CD4-positive, alpha-beta T cell (primary cell): ENCODE measurements around the gene NGF. TPM values are rescaled to one million over a fixed set of nuclear protein-coding genes. Genes with fewer than 3 reads are reported as not detected.

Experiments used
- ATAC-seq: fragments of 200-7000 bp; cut with Tn5 transposase; one replicate; pipeline ENCODE4 v1.10.0; 2022; ENCODE audit warnings: mild to moderate bottlenecking; ENCODE audit not compliant: poor library complexity
- CTCF ChIA-PET: fragments of 350-600 bp; sonication (Branson Sonifier 250); formaldehyde crosslinking; loops from one replicate; lab custom pipeline; 2021; ENCODE audit warnings: antibody characterized with exemption, inconsistent platforms; lab: Charles Lee
- POLR2A ChIA-PET: fragments of 350-600 bp; sonication (Branson Sonifier 250); formaldehyde crosslinking; loops from one replicate; lab custom pipeline; 2021; ENCODE audit warnings: antibody characterized with exemption, inconsistent platforms; lab: Charles Lee
- DNase-seq, 14 experiments: peaks; one replicate each; pipeline ENCODE4 v3.0.0-alpha.2; 2013 to 2020; ENCODE audit warnings: mixed read lengths in 2 of 14
- H3K27ac ChIP-seq, 2 donors: one replicate each; pipeline versions ENCODE4 v1.5.1 to v1.7.0; 2013; ENCODE audit warnings: low read length in 2 of 2, low read depth in 1 of 2, mild to moderate bottlenecking in 1 of 2
- H3K27me3 ChIP-seq, 2 experiments: 1 replicate in 1 of 2; 2 replicates in 1 of 2; pipeline versions ENCODE4 v1.6.1 to v1.7.0; 2013; ENCODE audit warnings: low read length in 2 of 2, control low read depth in 1 of 2, mild to moderate bottlenecking in 1 of 2, moderate library complexity in 1 of 2; ENCODE audit not compliant: insufficient read depth in 2 of 2, control insufficient read depth in 1 of 2
- H3K36me3 ChIP-seq: one replicate; pipeline ENCODE4 v1.6.1; 2013; ENCODE audit warnings: low read length, control low read depth; ENCODE audit not compliant: insufficient read depth
- H3K4me1 ChIP-seq: one replicate; pipeline ENCODE4 v1.6.1; 2013; ENCODE audit warnings: low read length, control low read depth; ENCODE audit not compliant: insufficient read depth
- H3K4me3 ChIP-seq: one replicate; pipeline ENCODE4 v1.5.1; 2013; ENCODE audit warnings: mild to moderate bottlenecking, low read length, moderate library complexity
- H3K9me3 ChIP-seq, 2 experiments: 1 replicate in 1 of 2; 2 replicates in 1 of 2; pipeline versions ENCODE4 v1.6.1 to v1.7.0; 2013; ENCODE audit warnings: low read length in 2 of 2, mild to moderate bottlenecking in 2 of 2, control low read depth in 1 of 2, moderate library complexity in 1 of 2; ENCODE audit not compliant: control insufficient read depth in 1 of 2, insufficient read depth in 1 of 2
- H3K27ac Mint-ChIP-seq: one replicate; pipeline ENCODE4 v1.8.0; 2020; ENCODE audit warnings: mixed read lengths
- H3K27me3 Mint-ChIP-seq: one replicate; pipeline ENCODE4 v1.8.0; 2021; ENCODE audit warnings: mixed read lengths
- H3K36me3 Mint-ChIP-seq: one replicate; pipeline ENCODE4 v1.8.0; 2021; ENCODE audit warnings: low read depth, mixed read lengths
- H3K4me1 Mint-ChIP-seq: one replicate; pipeline ENCODE4 v1.8.0; 2021; ENCODE audit warnings: low read depth, mixed read lengths
- H3K4me3 Mint-ChIP-seq: one replicate; pipeline ENCODE4 v1.8.0; 2020; ENCODE audit warnings: mild to moderate bottlenecking, mixed read lengths
- H3K9me3 Mint-ChIP-seq: one replicate; pipeline ENCODE4 v1.8.0; 2020; ENCODE audit warnings: mixed read lengths
- intact Hi-C, 2 experiments: fragments of 100-400 bp; cut with DNase I in 1 of 2; cut with micrococcal nuclease in 1 of 2; formaldehyde crosslinking; loops; one replicate each; pipeline versions ENCODE4 v1.15.1 to v1.9.0; 2023 to 2025; cut with DNase I, micrococcal nuclease
- total RNA-seq, 174 experiments: library from RNA in 2 of 174; stranded (reverse) in 2 of 174; gene quantifications; one replicate each; pipeline ENCODE4 v1.2.3 and lab custom pipeline; 2021 to 2026
- TF ChIP-seq, protein P1 (sequence below): fragments of 200-600 bp; IDR thresholded peaks from one replicate; pipeline ENCODE4 v1.8.0; 2022; ENCODE audit warnings: antibody characterized with exemption, mild to moderate bottlenecking

The NGF gene
- total RNA-seq, 2 experiments from 2014 or later, result not detected

DNA sequence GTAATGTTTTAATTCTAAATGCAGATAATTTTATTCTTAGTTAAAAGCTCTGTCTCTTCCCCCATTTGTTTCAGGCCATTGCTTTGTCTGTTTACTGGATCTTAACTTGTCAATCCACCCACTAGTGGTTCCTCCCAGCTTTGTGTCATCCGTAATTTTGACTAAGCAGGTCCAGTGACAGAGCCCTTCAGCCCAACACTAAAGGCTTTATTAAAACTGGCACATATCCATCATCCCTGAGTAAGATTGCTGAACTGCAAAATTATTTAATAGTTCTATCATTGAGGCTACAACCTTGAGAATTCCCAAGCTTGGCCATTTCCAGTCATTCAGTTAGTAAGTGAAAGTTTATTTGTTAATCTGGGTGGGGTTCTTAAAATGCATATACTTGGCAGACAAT lies 96.7 kb downstream of the NGF start:
- POLR2A ChIA-PET, result no interaction called here
- Mint-ChIP-seq H3K4me1 (no peaks in the 10 kb centered on the region), H3K27ac (no peak overlapping the region), H3K9me3 (peaks cover 2% of the 10 kb centered on the region), H3K27me3 (peaks cover 30% of the 10 kb centered on the region), H3K4me3 (no peak overlapping the region), H3K36me3 (no peaks in the 10 kb centered on the region)
- DNase-seq (no peak), ATAC-seq (no peak)
- Histone ChIP-seq H3K27me3 (no peaks in the 10 kb centered on the region), H3K36me3 (no peaks in the 10 kb centered on the region), H3K27ac (no peak overlapping the region), H3K4me1 (no peaks in the 10 kb centered on the region), H3K4me3 (no peak overlapping the region), H3K9me3 (no peaks in the 10 kb centered on the region)
- TF ChIP-seq, protein P1, sequence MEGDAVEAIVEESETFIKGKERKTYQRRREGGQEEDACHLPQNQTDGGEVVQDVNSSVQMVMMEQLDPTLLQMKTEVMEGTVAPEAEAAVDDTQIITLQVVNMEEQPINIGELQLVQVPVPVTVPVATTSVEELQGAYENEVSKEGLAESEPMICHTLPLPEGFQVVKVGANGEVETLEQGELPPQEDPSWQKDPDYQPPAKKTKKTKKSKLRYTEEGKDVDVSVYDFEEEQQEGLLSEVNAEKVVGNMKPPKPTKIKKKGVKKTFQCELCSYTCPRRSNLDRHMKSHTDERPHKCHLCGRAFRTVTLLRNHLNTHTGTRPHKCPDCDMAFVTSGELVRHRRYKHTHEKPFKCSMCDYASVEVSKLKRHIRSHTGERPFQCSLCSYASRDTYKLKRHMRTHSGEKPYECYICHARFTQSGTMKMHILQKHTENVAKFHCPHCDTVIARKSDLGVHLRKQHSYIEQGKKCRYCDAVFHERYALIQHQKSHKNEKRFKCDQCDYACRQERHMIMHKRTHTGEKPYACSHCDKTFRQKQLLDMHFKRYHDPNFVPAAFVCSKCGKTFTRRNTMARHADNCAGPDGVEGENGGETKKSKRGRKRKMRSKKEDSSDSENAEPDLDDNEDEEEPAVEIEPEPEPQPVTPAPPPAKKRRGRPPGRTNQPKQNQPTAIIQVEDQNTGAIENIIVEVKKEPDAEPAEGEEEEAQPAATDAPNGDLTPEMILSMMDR, result no peak
- CTCF ChIA-PET, result no interaction called here
- intact Hi-C loops, result no loop called here

DNA sequence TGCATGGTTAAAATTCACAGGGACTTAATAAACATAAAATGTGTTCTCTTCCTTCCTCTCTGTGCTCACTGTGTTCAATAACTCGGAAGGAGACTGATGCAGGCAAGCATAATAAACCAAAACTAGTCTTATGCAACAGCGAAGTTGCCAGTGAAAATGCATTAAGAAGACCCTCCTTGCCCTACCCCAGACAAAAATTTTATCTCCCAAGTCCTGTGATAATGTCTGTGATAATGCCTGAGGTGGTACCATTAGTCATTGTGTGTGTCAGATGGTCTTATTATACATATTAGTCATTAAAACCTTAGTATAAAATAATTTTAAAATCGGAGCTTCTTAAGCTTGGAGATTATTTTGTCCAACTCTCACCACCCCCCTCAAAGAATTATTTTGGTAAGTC lies 97.8 kb downstream of the NGF start:
- no peak for ATAC-seq

DNA sequence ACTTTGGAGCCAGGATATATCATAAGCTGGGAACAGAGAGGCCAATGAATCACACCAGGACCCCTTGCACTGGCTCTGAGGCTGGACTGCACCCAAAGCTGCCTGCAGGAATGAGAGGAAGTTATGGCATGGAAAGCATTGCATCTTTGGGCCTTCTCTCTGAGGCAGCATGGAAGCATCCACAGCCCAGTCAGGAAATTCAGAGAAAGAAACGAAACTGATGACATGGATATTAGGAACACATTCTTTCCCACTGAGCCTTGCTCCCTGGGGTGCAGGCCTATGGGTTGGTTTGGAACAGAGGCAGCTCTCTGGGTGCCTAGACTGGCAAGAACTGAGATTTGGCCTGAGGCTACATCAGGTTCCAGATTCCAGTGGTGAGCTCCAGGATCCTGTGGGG lies 98.6 kb downstream of the NGF start:
- ChIA-PET POLR2A (no interaction called here), CTCF (no interaction called here)
- Mint-ChIP-seq H3K36me3 (no peaks in the 10 kb centered on the region), H3K27ac (no peak overlapping the region), H3K9me3 (peaks cover 2% of the 10 kb centered on the region), H3K4me1 (no peaks in the 10 kb centered on the region), H3K27me3 (peaks cover 30% of the 10 kb centered on the region), H3K4me3 (no peak overlapping the region)
- Histone ChIP-seq H3K27me3 (no peaks in the 10 kb centered on the region), H3K4me3 (no peak overlapping the region), H3K4me1 (no peaks in the 10 kb centered on the region), H3K9me3 (no peaks in the 10 kb centered on the region), H3K27ac (no peak overlapping the region), H3K36me3 (no peaks in the 10 kb centered on the region)
- ATAC-seq (no peak), DNase-seq (no peak)
- intact Hi-C loops, result no loop called here
- TF ChIP-seq, protein P1, result no peak

More for the DNA sequence above, 97.8 kb downstream of the NGF start:
- no peaks in the 10 kb centered on the region for H3K27me3 ChIP-seq
- Mint-ChIP-seq H3K4me3 (no peak overlapping the region), H3K4me1 (no peaks in the 10 kb centered on the region), H3K27ac (no peak overlapping the region), H3K27me3 (peaks cover 30% of the 10 kb centered on the region), H3K9me3 (peaks cover 2% of the 10 kb centered on the region), H3K36me3 (no peaks in the 10 kb centered on the region)
- no peak overlapping the region for H3K27ac ChIP-seq
- DNase-seq, result no peak
- CTCF ChIA-PET, result no interaction called here
- TF ChIP-seq, protein P1, result no peak
- intact Hi-C loops, result no loop called here
- H3K4me3 ChIP-seq, result no peak overlapping the region
- H3K36me3 ChIP-seq, result no peaks in the 10 kb centered on the region
- H3K4me1 ChIP-seq, result no peaks in the 10 kb centered on the region
- POLR2A ChIA-PET, result no interaction called here
- H3K9me3 ChIP-seq, result no peaks in the 10 kb centered on the region
